HG03108 (cell line): ENCODE results near the gene TCF4.

Experiments used
- ATAC-seq: cut with Tn5 transposase; IDR thresholded peaks from one replicate; pipeline ENCODE4 v1.9.1; 2021; ENCODE audit warnings: moderate library complexity; ENCODE audit not compliant: unreplicated experiment

The TCF4 gene

DNA sequence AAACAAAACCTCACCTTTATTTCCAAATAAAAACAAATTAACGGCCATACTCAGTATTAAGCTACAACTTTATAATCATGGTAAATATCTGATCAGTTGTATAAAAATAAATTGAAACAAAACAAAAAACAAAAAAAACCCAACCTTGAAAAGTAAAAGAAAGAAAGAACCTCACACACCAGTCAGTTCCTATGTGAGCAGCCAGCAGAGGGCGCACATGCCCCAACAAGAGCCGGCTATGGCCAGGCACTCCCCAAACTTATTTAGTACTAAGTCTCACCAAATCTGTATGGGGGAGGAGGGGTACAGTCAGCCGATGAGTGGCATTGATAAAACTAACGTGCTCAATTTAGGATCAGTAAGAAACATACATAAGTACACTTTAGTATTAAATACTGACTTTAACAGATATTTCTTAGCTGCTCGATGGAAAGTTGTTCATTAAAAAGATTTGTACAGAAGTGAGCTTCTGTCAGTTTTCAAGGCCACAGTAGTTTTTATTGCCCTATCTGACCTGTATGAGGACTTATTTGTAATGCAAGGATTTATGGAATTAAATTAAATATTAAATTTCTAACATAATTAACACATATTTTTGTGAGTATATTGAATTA lies 172.6 kb downstream of the TCF4 start:
- peak; percentile 76 for ATAC-seq

DNA sequence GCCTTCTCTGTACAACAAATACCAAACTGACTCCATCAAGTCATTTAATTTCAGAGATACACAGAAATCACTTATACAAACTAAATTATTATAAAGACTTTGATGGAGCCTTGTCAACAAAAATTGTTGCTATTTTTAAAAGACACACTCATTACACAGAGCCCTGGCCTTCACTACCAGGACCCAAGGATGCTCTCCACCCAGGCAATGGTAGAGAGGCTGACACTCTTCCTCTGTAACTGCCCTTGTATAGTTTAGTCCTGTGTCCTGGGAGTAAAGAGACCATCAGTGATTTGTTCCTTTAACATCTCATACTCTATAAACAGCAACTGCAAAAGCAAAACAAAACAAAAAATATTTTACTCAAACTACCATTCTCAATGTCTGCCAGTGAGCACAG lies 173.5 kb downstream of the TCF4 start:
- no peak for ATAC-seq

DNA sequence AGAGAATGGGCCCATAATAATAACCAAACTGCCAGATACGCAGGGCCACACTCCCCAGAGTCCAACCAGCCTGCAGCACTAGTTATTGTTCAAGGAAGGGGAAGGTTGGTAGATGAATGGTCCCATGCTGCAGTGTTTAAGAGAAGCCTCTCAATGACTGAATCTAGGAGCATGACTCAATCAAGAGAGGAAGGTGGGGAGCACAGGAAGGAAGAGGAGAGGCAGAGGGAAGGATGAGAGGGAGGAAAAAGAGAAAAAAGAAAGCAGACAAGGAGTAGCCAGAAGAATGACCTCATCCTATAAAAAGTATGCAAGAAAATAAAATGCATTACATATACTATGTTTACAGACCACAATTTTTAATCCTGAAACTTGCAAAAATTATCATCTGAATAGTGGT lies 174.5 kb downstream of the TCF4 start:
- ATAC-seq, result no peak

DNA sequence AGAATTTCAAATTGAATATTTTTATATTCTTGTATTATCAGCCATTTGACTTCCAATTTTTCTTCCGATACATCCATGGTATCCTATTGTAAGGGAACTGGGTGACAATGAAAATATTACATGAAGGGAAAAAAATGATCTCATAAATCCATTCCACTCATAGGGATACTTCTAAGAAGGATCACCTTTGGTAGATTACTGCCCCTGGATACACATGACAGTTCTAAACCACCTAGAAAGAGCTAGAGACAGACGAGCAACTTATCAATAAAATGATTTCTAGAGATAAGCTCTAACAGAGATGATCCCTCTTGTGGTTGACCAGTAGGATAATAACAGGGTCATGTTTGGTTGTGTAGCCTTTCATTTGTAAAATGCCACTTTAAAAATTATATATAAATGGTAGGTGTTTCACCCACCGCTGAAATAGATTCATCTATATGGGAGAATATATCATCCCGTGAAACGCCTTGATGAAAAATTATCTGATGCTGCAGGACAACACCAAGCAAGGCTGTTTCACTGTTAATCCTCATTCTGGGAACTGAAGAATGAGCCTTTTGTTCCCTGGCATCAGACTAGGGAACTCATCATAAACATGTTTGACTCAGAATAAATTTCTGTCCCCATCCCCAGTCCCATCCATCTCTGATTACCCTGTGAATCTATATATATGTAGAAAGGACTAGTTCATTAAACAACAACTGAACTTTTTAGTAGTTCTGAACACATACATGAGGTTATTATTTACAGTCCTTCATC lies 180.0 kb downstream of the TCF4 start:
- no peak for ATAC-seq

DNA sequence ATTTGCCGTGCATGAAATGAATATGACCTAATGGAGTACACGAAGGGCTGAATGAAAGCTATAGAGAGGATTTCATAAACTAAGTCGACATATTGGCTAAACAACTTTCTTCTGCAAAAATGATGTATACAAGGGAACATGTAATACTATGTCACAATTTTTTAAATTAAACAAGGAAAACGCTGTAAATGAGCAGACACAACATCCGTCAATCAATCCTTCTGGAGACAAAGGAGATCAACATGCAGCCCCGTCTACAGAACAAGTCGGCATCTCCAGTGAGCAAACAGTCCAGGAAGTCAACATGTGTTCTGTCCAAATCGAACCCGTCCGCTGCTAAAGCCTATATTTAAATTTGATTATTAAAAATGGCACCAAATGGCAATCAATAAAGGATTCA lies 180.8 kb downstream of the TCF4 start:
- ATAC-seq, result no peak

DNA sequence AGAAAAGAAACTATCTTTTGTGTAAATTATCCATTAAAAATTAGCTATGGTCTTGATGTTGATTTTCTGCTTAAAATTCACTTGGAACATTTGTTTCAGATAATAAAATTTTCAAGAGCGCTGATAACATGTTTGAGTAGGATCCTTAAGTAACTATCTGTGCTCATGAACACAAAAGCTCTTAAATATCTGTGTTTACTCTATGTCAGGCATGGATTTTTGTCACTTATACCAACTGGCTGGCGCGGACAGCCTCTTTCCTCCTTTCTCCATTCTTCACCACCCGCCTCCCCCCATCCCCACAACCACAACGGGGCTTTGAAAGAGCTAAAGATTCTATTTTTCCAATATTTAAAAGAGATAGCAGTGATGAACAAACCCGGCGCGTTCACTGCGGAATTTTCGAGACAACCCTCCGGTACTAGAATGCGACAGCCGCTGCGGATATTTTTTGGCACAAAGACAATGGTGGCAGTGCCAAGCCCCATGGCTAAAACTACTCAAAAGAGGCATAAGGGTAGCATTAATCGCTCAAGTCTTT lies 181.5 kb downstream of the TCF4 start:
- no peak for ATAC-seq

DNA sequence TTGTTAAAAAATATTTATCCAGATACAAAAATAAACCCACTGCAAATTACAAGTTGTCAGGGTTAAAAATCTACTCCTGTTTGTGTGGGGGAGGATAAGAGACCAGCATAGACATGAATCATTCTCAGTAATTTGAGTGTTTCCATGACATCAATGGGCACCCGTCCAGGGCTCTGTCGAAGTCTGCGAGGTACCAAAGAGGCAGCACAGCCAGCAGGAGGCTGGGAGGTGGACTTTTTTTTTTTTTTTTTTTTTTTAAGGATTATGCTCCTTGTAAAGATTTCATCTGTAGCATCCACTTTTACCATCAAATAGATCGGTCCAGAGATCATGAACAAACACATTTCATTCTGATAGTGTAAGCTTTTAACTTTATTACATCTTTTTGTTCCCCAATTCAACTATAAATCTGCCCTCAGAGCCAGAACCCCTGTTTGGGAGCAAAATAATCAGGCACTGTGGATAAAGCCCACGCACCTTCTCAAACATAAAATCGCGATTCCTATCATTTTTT lies 182.0 kb downstream of the TCF4 start:
- peak; percentile 66 for ATAC-seq

DNA sequence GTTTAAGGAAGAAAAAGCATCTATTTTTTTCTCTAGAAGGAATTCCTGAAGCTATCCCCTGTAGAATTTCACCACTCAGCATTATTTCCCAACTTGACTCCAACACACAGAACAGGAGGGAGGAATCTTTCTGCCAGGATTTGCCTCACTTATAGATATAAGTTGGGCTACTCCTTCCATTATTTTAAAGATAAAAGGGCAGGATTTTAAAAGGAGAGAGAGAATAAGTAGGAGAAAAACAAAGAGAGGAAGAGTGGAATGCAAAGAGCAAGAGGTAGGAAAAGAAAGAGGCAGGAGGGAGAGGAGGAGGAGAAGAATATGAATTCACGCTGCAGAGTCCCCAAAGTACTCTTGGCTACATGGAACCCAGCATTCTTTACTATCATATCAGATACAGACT lies 182.5 kb downstream of the TCF4 start:
- no peak for ATAC-seq

DNA sequence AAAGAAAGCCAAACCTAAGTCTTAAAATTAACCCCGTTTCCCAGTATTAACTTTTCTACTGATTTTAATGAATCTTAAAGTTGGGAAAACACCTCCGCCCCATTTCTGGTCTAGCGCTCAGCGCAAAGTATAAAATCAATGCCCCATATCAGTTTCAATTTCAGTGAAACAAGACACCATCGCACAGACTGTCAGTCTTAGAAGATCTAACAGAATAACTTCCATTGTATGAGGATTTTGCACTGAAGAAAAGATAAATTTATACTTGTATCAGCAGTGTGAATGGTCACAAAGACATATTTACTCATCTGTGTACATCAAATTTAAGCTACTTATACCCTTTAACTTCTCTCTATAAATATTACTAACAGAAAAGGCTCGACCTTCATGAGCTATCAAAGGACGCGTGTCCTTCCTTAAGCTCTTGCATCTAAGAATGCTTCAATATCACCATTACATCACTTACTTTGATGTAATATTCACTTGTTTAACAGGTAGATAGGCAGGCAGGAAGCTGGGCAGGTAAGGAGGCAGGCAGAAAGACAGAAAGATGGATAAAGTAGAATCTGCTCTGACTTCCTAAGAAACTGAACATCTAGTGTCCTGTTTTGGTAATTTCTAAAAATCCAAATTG lies 183.0 kb downstream of the TCF4 start:
- ATAC-seq, result no peak

DNA sequence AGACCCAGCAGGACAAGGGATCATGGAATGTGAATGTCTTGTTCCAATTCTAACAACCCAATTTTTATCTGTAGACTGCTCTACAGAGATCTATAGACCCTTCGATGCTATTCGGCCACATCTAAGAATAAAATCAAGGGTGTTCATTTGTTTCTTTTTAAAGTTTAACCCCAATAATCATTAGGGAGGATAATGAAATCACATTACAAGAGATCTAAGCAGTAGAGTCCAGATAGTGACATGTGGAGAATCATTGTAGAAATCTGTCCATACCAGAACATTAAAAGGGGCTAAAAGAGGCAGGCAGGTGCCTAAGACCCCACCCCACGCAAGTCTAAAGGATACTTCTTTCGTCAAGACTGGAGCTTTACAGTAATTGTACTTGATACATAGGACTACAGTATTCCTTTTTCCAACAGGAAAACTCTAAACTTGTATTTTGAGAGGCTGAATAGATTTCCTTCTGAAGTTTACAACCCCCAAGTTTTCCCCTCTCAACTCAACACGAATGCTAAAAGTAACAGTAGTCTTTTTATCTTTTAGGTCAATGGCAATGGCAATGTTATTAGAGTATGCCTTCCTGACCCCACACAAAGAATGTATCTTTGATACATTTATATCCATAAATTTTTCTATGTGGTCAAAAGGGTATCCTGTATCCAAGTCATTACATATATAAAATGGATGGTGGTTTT lies 183.7 kb downstream of the TCF4 start:
- no peak for ATAC-seq

DNA sequence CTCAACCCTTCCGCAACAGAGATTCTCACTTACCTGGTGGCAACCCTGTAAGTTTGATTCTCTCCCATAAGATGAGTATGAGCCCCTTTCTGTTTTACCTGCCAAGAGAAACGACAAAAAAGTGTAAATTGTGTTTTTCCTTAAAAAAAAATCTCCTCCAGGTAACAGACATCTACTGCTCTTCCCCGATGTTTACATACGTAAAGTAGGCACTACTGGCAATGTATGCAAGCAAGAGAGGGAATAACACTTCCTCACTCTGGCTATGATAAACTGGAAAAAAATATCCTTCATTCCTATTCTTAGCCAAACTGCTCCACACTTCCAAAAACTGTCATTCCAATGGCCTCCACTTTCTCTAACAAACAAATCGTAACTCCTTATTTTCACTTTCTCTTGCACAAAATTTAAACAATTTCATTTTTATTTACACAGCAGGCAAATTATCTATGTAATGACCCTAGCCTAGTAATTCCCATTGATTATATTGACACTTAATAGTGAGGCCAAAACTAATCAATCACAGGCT lies 184.5 kb downstream of the TCF4 start:
- no peak for ATAC-seq

DNA sequence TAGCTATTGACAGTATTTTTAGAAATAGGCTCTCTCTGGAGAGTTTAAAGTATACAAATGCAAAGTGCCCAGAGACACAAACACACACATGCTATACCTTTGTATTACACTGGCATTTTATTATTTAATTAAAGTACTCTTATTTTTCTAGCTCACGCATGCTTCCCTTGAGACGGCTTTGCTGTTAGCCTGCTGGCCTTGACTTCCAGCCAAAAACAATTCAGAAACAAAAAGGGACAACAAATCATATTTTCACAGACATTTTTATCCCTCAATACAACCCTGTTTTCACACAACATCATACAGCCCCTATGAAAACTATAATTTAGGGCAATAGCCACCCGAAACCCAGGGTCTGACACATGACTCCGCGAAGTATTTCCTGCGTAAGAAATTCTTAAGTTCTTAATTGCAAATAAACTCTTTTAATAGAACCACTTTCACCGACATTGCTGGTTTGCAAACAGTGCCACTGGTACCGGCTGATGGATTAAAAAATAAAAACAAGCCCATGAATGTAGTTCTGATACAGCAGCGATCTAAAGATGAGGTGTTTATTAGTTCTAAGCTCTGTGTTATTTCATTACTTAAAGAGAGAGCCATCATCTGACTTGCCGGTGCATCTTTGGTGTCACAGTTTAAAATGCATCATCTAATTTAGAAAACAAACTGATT lies 185.1 kb downstream of the TCF4 start:
- no peak for ATAC-seq

DNA sequence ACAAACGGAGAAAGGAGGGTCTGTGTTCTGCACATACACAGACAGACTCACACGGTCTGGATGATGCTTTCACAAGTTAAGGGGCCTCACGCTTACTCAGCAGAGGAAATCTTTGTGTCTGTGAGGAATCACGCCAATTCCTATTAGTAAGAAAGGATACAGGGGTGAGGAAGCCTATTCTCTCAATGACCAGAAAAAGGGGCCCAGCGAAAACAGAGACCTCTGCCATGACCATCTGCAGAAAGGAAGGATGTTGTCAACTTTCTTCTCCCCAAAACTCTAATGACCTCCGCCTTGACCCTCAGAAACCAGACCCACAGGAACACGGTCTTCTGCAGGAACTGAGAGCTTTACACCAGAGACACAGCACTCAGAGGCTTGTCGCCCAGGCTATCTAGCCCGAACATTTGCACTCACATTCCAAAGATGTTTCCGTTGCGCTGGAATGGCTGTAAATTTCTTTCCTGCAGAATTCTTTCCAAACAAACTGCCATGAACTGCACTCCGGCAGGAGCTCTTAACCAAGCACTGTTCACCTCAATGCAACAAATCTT lies 186.3 kb downstream of the TCF4 start:
- ATAC-seq, result no peak

DNA sequence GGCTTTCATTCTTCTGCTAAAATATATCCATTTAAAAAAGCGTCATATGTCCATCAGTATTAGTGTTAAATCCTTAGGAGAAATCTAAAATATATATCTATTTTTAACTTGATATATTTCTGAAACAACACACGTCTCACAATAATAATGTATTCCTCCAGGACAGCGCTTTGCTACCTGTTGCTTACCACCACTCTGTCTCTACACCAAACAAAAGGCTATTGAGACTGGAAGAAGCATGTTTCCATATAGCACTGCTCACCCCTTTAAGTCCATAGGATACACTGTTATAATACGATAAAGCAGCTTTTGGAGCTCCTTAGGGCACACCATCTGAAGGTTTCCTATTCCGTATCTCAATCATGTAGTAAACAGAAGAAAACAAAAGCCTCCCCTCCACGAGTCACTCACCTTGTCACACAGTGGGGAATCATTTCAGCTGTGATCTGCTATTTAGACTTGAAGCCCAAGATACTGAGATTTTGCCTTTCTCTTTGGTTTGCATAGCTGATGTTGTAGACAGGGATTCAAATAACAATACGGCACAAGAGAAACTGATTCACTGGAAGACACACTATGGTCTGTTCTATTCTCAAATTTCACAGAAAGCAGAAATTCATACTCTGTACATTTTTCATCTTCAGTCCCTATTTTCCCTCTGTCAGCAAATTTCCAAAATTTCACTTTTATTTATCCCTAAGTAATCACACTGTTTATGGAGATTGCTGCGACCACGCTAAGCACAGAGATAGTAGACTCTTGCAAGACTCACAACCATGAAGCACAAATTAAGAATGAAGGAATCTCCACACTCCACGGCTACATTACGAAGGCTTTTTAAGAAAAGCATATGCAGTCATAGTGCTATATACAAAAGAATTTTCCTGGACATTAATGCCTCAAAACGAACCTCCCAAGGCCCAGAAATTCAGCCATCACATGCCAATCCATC lies 187.1 kb downstream of the TCF4 start:
- ATAC-seq, result no peak

DNA sequence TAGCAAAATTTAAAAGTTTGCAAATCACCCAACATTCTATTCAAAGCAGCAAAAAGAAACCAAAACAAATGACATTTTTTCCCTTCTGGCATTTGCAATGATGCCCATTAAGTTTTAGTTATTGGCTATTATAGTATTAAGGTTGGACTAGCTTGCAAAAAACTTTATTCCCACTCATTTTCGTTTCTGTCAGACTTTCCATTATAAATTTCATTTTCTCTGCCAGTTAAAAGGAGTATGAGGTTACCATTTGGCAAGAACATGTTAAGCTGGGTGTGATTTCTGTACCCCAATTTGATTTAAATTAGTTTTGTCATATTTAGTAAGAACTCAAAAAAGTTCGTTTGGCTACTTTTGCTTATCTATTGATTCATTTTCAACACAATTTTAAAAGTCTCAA lies 187.9 kb downstream of the TCF4 start:
- no peak for ATAC-seq

DNA sequence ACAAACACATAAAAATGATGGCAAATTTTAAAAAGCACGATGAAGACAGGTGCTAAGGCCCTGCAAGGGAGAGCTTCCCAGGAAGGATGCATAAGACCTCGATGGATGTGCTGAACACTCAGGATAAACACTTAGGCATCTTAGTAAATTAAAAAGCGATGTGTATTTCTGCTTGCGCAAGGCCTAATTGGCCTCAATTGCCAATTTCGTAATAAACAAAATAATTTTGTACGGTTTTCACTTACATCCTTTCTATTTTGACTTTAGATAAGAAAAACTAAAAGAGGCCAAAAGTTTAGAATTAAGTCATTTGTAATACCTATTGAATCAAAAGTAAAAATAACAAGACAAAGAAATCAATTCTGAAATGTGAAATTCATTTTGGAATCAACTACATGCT lies 189.1 kb downstream of the TCF4 start:
- ATAC-seq, result no peak

DNA sequence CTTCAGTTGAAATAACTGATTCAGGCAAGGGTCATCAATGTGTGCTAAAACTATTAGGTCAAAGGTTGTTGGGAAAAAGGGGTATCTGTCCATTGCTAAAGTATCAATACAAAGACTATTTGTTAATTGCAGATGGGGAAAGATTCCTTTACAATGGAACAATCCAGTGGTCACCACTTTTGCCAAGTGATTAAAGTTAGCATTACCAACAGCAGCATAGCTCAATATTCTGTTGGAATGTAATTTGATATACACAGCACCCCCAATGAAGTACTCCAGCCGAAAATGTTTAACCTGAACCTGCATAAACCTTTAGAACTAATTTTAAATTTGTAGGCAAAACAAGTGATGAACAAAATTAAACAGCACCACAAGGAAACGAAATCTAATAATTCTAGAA lies 191.0 kb downstream of the TCF4 start:
- no peak for ATAC-seq

DNA sequence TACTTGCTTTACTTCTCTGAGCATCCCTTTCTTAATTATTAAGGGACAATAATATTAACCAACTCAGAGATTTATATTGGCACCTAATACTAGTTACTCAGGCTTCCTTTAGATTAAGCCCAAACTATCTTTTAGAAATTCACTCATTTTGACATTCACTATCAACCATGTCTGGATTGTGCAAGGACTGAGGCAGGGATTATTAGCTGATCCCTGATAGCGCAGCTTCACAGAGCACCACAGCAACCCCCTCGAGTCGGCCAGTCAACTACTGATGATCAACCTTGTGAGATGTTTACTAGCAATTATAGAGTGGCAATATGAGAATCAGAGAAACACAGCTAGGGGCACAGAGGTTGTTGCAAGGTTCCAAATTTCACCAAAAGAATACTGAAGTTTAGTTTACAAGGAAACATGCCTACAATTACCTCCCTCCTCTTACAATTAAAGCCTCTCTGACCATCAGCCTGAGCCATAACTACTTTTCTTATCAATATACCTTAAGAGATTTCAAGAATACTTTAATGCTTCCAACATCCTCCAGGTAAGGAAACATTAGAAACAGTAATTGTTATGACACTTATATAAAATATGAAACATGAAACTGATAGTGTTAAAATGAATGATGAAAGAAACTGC lies 191.6 kb downstream of the TCF4 start:
- no peak for ATAC-seq

DNA sequence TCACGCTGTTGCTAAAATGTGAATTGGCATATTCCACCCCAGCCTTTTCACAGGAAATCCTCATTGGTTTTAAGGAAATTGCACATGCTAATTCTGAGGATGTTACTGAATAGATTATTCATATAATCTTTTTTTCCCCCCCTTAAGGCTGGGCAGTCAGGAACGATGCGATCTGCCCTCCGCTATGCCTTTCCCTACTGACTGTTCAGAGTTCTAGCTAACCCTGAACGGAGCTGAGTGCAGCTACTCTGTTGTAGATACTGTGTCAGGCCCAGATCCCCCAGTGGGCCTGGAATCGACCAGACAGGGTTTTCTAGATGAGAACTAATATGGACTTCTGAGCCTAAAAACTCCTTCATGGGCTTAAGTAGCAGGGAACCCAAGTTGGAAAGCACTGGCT lies 192.2 kb downstream of the TCF4 start:
- no peak for ATAC-seq
